ENCODE results near the gene FARP2.

FARP2 gene

GRCh38 chr2:241456546-241456945 is 100.5 kb downstream of the FARP2 start:
- DNase-seq (ENCODE audit: low spot score), result no peak

GRCh38 chr2:241458687-241459086 is 102.6 kb downstream of the FARP2 start:
- no peak for DNase-seq (ENCODE audit: low spot score)

GRCh38 chr2:241459520-241459919 is 103.4 kb downstream of the FARP2 start:
- no peak for DNase-seq (ENCODE audit: low spot score)

- DNase-seq (ENCODE audit: low spot score), result no peak
Measured at GRCh38 chr2:241460631-241461030, 104.5 kb downstream of the FARP2 start.

GRCh38 chr2:241461693-241462677 is 105.9 kb downstream of the FARP2 start:
- DNase-seq (ENCODE audit: low spot score), result no peak

- DNase-seq (ENCODE audit: low spot score), result no peak
Measured at GRCh38 chr2:241463276-241464135, 107.4 kb downstream of the FARP2 start.

GRCh38 chr2:241465543-241465942 is 109.5 kb downstream of the FARP2 start:
- DNase-seq (ENCODE audit: low spot score), result no peak

- DNase-seq (ENCODE audit: low spot score), result no peak
Measured at GRCh38 chr2:241466230-241466629, 110.1 kb downstream of the FARP2 start.

- no peak for DNase-seq (ENCODE audit: low spot score)
Measured at GRCh38 chr2:241467777-241468475, 111.8 kb downstream of the FARP2 start.

GRCh38 chr2:241468476-241468781 is 112.3 kb downstream of the FARP2 start:
- no peak for DNase-seq (ENCODE audit: low spot score)

GRCh38 chr2:241469746-241470145 is 113.7 kb downstream of the FARP2 start:
- DNase-seq (ENCODE audit: low spot score), result no peak

- DNase-seq (ENCODE audit: low spot score), result no peak
Measured at GRCh38 chr2:241473399-241473798, 117.3 kb downstream of the FARP2 start.

GRCh38 chr2:241475267-241475666 is 119.2 kb downstream of the FARP2 start:
- DNase-seq (ENCODE audit: low spot score), result no peak

- no peak for DNase-seq (ENCODE audit: low spot score)
Measured at GRCh38 chr2:241478166-241478565, 122.1 kb downstream of the FARP2 start.

GRCh38 chr2:241479026-241479898 is 123.2 kb downstream of the FARP2 start:
- DNase-seq (ENCODE audit: low spot score), result no peak

- no peak for DNase-seq (ENCODE audit: low spot score)
Measured at GRCh38 chr2:241481687-241482086, 125.6 kb downstream of the FARP2 start.

GRCh38 chr2:241482126-241482955 is 126.3 kb downstream of the FARP2 start:
- DNase-seq (ENCODE audit: low spot score), result no peak

GRCh38 chr2:241483305-241483704 is 127.2 kb downstream of the FARP2 start:
- DNase-seq (ENCODE audit: low spot score), result no peak

GRCh38 chr2:241485172-241485911 is 129.3 kb downstream of the FARP2 start:
- DNase-seq (ENCODE audit: low spot score), result no peak

- DNase-seq (ENCODE audit: low spot score), result no peak
Measured at GRCh38 chr2:241489088-241489487, 133.0 kb downstream of the FARP2 start.
